Measurements from ENCODE around the gene GLYATL1B.
"Not testable (repeated sequence)": the region's sequence is repeated elsewhere in the genome, so short reads cannot be mapped to it uniquely, and the experiment has no call there.

The GLYATL1B gene

GRCh38 chr11:59086007-59086406 is at the start of gene GLYATL1B:
Gene GLYATL1B, plus strand, starts transcription at chr11:59086307. Its CDS starts 0 bp downstream, at chr11:59086307.
- not testable (repeated sequence) for DNase-seq

- not testable (repeated sequence) for DNase-seq
Measured at GRCh38 chr11:59036542-59036941, 49.6 kb upstream of the GLYATL1B start.

- not testable (repeated sequence) for DNase-seq
Measured at GRCh38 chr11:59037434-59037833, 48.7 kb upstream of the GLYATL1B start.

GRCh38 chr11:59040607-59041006 is 45.5 kb upstream of the GLYATL1B start:
- DNase-seq: no peak

- not testable (repeated sequence) for DNase-seq
Measured at GRCh38 chr11:59051383-59051782, 34.7 kb upstream of the GLYATL1B start.

GRCh38 chr11:59052355-59052754 is 33.8 kb upstream of the GLYATL1B start:
- DNase-seq: not testable (repeated sequence)

- DNase-seq: peak; percentile 9 to 17
Measured at GRCh38 chr11:59053387-59053786, 32.7 kb upstream of the GLYATL1B start.

GRCh38 chr11:59058120-59059033 is 27.7 kb upstream of the GLYATL1B start:
- peak; percentile 20 to 44 for DNase-seq

GRCh38 chr11:59060096-59060495 is 26.0 kb upstream of the GLYATL1B start:
- DNase-seq: not testable (repeated sequence)

- no peak for DNase-seq
Measured at GRCh38 chr11:59062602-59063529, 23.2 kb upstream of the GLYATL1B start.

GRCh38 chr11:59063996-59064727 is 21.9 kb upstream of the GLYATL1B start:
- not testable (repeated sequence) for DNase-seq

GRCh38 chr11:59069087-59069486 is 17.0 kb upstream of the GLYATL1B start:
- DNase-seq: no peak

- no peak for DNase-seq
Measured at GRCh38 chr11:59076876-59077571, 9.1 kb upstream of the GLYATL1B start.

GRCh38 chr11:59078435-59078834 is 7.7 kb upstream of the GLYATL1B start:
- no peak for DNase-seq

- DNase-seq: no peak
Measured at GRCh38 chr11:59079086-59079485, 7.0 kb upstream of the GLYATL1B start.

GRCh38 chr11:59080421-59080820 is 5.7 kb upstream of the GLYATL1B start:
- not testable (repeated sequence) for DNase-seq

- DNase-seq: not testable (repeated sequence)
Measured at GRCh38 chr11:59081430-59082020, 4.6 kb upstream of the GLYATL1B start.

GRCh38 chr11:59088162-59088561 is 2.1 kb downstream of the GLYATL1B start:
- no peak for DNase-seq

- DNase-seq: not testable (repeated sequence)
Measured at GRCh38 chr11:59093576-59093975, 7.5 kb downstream of the GLYATL1B start.

GRCh38 chr11:59095225-59095624 is 9.1 kb downstream of the GLYATL1B start:
- DNase-seq: not testable (repeated sequence)

- DNase-seq: not testable (repeated sequence)
Measured at GRCh38 chr11:59095972-59096575, 10.0 kb downstream of the GLYATL1B start.

Data from NCI-H187 (cell line).